MM.1S (cell line): ENCODE results near the gene TMC8.

ENCODE experiments used
- EZH2 ChIP-seq: fragments of 300-600 bp; sonication (generic); optimal IDR thresholded peaks from 2 replicates; pipeline ENCODE3; 2017; ENCODE audit warnings: low read depth, mild to moderate bottlenecking, antibody characterized with exemption, low read length, mixed read lengths
- EZH2phosphoT487 ChIP-seq: fragments of 300-600 bp; sonication (generic); IDR thresholded peaks from 2 replicates; pipeline ENCODE4 v1.6.1; 2018; ENCODE audit warnings: antibody characterized with exemption, low read length
- TF ChIP-seq, protein P1 (sequence below): fragments of 300-600 bp; sonication (generic); IDR thresholded peaks from 2 replicates; pipeline ENCODE4 v1.5.1; 2016; ENCODE audit warnings: antibody characterized with exemption, low read length, mixed read lengths

DNA sequence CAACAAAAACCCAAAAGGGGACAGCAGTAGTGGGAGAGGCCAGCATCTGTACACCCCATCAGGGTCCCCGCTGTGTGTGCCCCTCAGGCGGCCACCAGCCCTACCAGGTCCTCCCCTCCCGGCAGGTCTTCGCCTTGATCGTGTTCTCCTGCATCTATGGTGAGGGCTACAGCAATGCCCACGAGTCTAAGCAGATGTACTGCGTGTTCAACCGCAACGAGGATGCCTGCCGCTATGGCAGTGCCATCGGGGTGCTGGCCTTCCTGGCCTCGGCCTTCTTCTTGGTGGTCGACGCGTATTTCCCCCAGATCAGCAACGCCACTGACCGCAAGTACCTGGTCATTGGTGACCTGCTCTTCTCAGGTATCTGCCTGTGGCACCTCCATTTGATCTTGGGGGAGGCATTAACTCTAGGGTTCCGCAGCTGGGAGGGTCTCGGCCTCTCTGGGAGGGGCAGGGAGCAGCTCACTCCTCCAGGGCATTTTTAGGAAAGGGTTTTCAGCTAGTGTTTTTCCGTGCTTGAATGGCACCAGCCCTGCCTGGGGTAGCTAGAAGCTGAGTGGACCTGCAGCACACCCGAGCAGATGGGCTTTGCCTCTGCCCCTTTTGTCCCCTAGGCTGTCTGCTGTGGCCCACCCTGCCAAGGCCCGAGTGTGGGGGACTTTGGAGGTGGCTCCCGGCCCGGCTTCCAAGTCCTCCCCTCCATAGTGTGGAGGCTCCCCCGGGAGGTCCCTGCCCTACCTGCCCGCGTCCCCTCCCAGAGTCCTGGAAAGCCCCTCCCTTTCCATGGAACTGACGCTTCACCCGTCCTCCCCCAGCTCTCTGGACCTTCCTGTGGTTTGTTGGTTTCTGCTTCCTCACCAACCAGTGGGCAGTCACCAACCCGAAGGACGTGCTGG is 40.4 kb downstream of the TMC8 start:
- TF ChIP-seq, protein P1, sequence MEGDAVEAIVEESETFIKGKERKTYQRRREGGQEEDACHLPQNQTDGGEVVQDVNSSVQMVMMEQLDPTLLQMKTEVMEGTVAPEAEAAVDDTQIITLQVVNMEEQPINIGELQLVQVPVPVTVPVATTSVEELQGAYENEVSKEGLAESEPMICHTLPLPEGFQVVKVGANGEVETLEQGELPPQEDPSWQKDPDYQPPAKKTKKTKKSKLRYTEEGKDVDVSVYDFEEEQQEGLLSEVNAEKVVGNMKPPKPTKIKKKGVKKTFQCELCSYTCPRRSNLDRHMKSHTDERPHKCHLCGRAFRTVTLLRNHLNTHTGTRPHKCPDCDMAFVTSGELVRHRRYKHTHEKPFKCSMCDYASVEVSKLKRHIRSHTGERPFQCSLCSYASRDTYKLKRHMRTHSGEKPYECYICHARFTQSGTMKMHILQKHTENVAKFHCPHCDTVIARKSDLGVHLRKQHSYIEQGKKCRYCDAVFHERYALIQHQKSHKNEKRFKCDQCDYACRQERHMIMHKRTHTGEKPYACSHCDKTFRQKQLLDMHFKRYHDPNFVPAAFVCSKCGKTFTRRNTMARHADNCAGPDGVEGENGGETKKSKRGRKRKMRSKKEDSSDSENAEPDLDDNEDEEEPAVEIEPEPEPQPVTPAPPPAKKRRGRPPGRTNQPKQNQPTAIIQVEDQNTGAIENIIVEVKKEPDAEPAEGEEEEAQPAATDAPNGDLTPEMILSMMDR: no peak
- TF ChIP-seq EZH2: no peak
- TF ChIP-seq EZH2phosphoT487: no peak
